ENCODE data around the gene MYH15. TPM values are rescaled to one million over a fixed set of nuclear protein-coding genes. Genes with fewer than 3 reads are reported as not detected.

The MYH15 gene
- total RNA-seq, 2 donors from 2014 or later: 0.07 to 0.15 TPM

- no peaks in the 10 kb centered on the region for H3K9me3 ChIP-seq (ENCODE audit: control insufficient read depth, low read length)
- TF ChIP-seq CTCF (conservative IDR thresholded peaks at IDR 0.05): no peak
- no peaks in the 10 kb centered on the region for H3K4me1 Mint-ChIP-seq
- H3K4me1 ChIP-seq (ENCODE audit: control insufficient read depth, insufficient read depth, low read length): no peaks in the 10 kb centered on the region
- H3K9me3 Mint-ChIP-seq: no peaks in the 10 kb centered on the region
- H3K27ac Mint-ChIP-seq: no peak overlapping the region
- H3K9ac ChIP-seq (ENCODE audit: extremely low read depth, low read length, poor library complexity, severe bottlenecking): no peak overlapping the region
- no peaks in the 10 kb centered on the region for H3K36me3 Mint-ChIP-seq (ENCODE audit: low read depth)
- H3K36me3 ChIP-seq (ENCODE audit: control insufficient read depth, insufficient read depth, low read length): no peaks in the 10 kb centered on the region
- DNase-seq: no peak
- H3K27me3 Mint-ChIP-seq (ENCODE audit: insufficient read depth): no peaks in the 10 kb centered on the region
- H3K27me3 ChIP-seq (ENCODE audit: control insufficient read depth, insufficient read depth, low read length, poor library complexity, severe bottlenecking): no peaks in the 10 kb centered on the region
- H3K27ac ChIP-seq (ENCODE audit: low read depth, low read length): no peak overlapping the region
- no peak overlapping the region for H3K4me3 Mint-ChIP-seq
- 83 to 92% methylated on average over 1 to 4 of the region's 4 CpGs for WGBS, 2 experiments (ENCODE audit: insufficient coverage in 1 of 2, insufficient read length in 1 of 2)
- no peak overlapping the region for H3K4me3 ChIP-seq (ENCODE audit: low read length)
These were observed 659 bp upstream of the MYH15 start for GRCh38 chr3:108511055-108511454.

- no peaks in the 10 kb centered on the region for H3K4me1 ChIP-seq (ENCODE audit: control insufficient read depth, insufficient read depth, low read length)
- no peaks in the 10 kb centered on the region for H3K9me3 ChIP-seq (ENCODE audit: control insufficient read depth, low read length)
- Mint-ChIP-seq H3K36me3 (ENCODE audit: low read depth) (no peaks in the 10 kb centered on the region), H3K27me3 (ENCODE audit: insufficient read depth) (no peaks in the 10 kb centered on the region), H3K4me3 (no peak overlapping the region), H3K4me1 (no peaks in the 10 kb centered on the region), H3K27ac (no peak overlapping the region), H3K9me3 (no peaks in the 10 kb centered on the region)
- no peaks in the 10 kb centered on the region for H3K36me3 ChIP-seq (ENCODE audit: control insufficient read depth, insufficient read depth, low read length)
- H3K9ac ChIP-seq (ENCODE audit: extremely low read depth, low read length, poor library complexity, severe bottlenecking): no peak overlapping the region
- H3K4me3 ChIP-seq (ENCODE audit: low read length): no peak overlapping the region
- H3K27me3 ChIP-seq (ENCODE audit: control insufficient read depth, insufficient read depth, low read length, poor library complexity, severe bottlenecking): no peaks in the 10 kb centered on the region
- H3K27ac ChIP-seq (ENCODE audit: low read depth, low read length): no peak overlapping the region
- TF ChIP-seq CTCF (conservative IDR thresholded peaks at IDR 0.05): no peak
- no peak for DNase-seq
- 86 to 95% methylated on average over 1 to 2 of the region's 2 CpGs for WGBS, 2 experiments (ENCODE audit: insufficient coverage in 1 of 2, insufficient read length in 1 of 2)
These were observed 525 bp downstream of the MYH15 start for GRCh38 chr3:108509871-108510270.

- no peaks in the 10 kb centered on the region for H3K9me3 ChIP-seq (ENCODE audit: control insufficient read depth, low read length)
- Mint-ChIP-seq H3K9me3 (no peaks in the 10 kb centered on the region), H3K4me3 (no peak overlapping the region), H3K4me1 (no peaks in the 10 kb centered on the region), H3K36me3 (ENCODE audit: low read depth) (no peaks in the 10 kb centered on the region), H3K27ac (no peak overlapping the region), H3K27me3 (ENCODE audit: insufficient read depth) (no peaks in the 10 kb centered on the region)
- no peak overlapping the region for H3K27ac ChIP-seq (ENCODE audit: low read depth, low read length)
- no peaks in the 10 kb centered on the region for H3K36me3 ChIP-seq (ENCODE audit: control insufficient read depth, insufficient read depth, low read length)
- H3K9ac ChIP-seq (ENCODE audit: extremely low read depth, low read length, poor library complexity, severe bottlenecking): no peak overlapping the region
- 100% methylated on average over 2 to 3 of the region's 3 CpGs for WGBS, 2 experiments (ENCODE audit: insufficient coverage in 1 of 2, insufficient read length in 1 of 2)
- DNase-seq: no peak
- no peak overlapping the region for H3K4me3 ChIP-seq (ENCODE audit: low read length)
- TF ChIP-seq CTCF (conservative IDR thresholded peaks at IDR 0.05): no peak
- H3K4me1 ChIP-seq (ENCODE audit: control insufficient read depth, insufficient read depth, low read length): no peaks in the 10 kb centered on the region
- H3K27me3 ChIP-seq (ENCODE audit: control insufficient read depth, insufficient read depth, low read length, poor library complexity, severe bottlenecking): no peaks in the 10 kb centered on the region
These were observed 1.1 kb downstream of the MYH15 start for GRCh38 chr3:108509263-108509662.
